KMS-11 (cell line): ENCODE measurements around the gene RPL29.

ENCODE experiments used
- H2AFZ ChIP-seq: fragments of 200-600 bp; sonication (generic); 2 replicates; pipeline ENCODE4 v1.6.1; 2016; ENCODE audit warnings: antibody characterized with exemption, mixed run types, low read depth
- H3K27ac ChIP-seq: fragments of 200-600 bp; sonication (generic); 2 replicates; pipeline ENCODE4 v1.6.1; 2016; ENCODE audit warnings: mild to moderate bottlenecking, mixed run types
- H3K27me3 ChIP-seq: fragments of 200-600 bp; sonication (generic); 2 replicates; pipeline ENCODE4 v1.6.1; 2017; ENCODE audit warnings: mild to moderate bottlenecking, low read depth, mixed run types, moderate library complexity; ENCODE audit not compliant: insufficient read depth
- H3K36me3 ChIP-seq: fragments of 200-600 bp; sonication (generic); 2 replicates; pipeline ENCODE4 v1.6.1; 2017; ENCODE audit warnings: mild to moderate bottlenecking, mixed run types; ENCODE audit not compliant: insufficient read depth
- H3K4me1 ChIP-seq: fragments of 200-600 bp; sonication (generic); 2 replicates; pipeline ENCODE4 v1.6.1; 2016; ENCODE audit warnings: mild to moderate bottlenecking, low read depth, mixed run types; ENCODE audit not compliant: poor library complexity, severe bottlenecking
- H3K4me2 ChIP-seq: fragments of 200-600 bp; sonication (generic); 2 replicates; pipeline ENCODE4 v1.7.0; 2016; ENCODE audit warnings: mild to moderate bottlenecking, mixed run types
- H3K4me3 ChIP-seq: fragments of 200-600 bp; sonication (generic); IDR thresholded peaks from 2 replicates; pipeline ENCODE4 v1.6.1; 2017; ENCODE audit warnings: low read depth, low read length, mixed read lengths; ENCODE audit not compliant: insufficient read depth
- H3K79me2 ChIP-seq: fragments of 200-600 bp; sonication (generic); 2 replicates; pipeline ENCODE4 v1.6.1; 2016; ENCODE audit warnings: low read depth, mixed run types; ENCODE audit not compliant: insufficient read depth
- H3K9ac ChIP-seq: fragments of 200-600 bp; sonication (generic); 2 replicates; pipeline ENCODE4 v1.6.1; 2016; ENCODE audit warnings: mild to moderate bottlenecking, mixed run types
- H4K20me1 ChIP-seq: fragments of 200-600 bp; sonication (generic); 2 replicates; pipeline ENCODE4 v1.6.1; 2016; ENCODE audit warnings: mild to moderate bottlenecking, mixed run types; ENCODE audit not compliant: insufficient read depth
- CTCF ChIP-seq: fragments of 200-600 bp; sonication (generic); conservative IDR thresholded peaks from 2 replicates; pipeline ENCODE4 v1.6.1; 2017; ENCODE audit warnings: low read depth, mild to moderate bottlenecking, antibody characterized with exemption, low read length, moderate library complexity, mixed read lengths

The RPL29 gene

DNA sequence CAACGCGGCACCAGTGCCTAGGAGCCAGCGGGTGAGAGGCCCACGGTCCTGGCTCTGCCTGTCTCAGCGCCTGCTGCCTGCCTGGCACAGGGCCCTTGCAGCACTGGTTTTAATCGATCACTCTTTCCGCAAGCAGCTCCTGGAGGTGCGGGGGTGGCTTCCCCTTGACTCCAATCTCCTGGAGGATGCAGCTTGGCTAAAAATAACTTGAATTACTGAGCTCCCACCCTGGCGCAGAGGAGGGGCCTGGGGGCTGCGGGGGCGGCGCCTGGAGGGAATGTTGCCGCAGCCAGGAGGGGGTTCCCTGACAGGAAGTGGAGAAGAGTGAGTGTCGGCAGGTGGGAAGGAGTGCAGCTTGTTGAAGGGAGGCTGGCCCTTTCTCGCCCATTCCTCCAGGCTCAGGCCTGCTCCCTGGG lies 9.9 kb upstream of the RPL29 start:
- no peak overlapping the region for H3K27ac ChIP-seq

GRCh38 chr3:52004906-52005395 lies 9.3 kb upstream of the RPL29 start:
- Histone ChIP-seq H3K27me3 (no peaks in the 10 kb centered on the region), H3K4me1 (no peaks in the 10 kb centered on the region), H3K4me2 (no peak overlapping the region), H4K20me1 (no peaks in the 10 kb centered on the region), H3K9ac (no peak overlapping the region), H3K27ac (no peak overlapping the region), H3K4me3 (no peak overlapping the region), H3K36me3 (no peaks in the 10 kb centered on the region), H2AFZ (no peak overlapping the region), H3K79me2 (no peaks in the 10 kb centered on the region)
- no peak for TF ChIP-seq CTCF

More for the DNA sequence above, 9.9 kb upstream of the RPL29 start:
- Histone ChIP-seq H3K36me3 (no peaks in the 10 kb centered on the region), H3K4me2 (no peak overlapping the region), H4K20me1 (no peaks in the 10 kb centered on the region), H3K79me2 (no peaks in the 10 kb centered on the region), H2AFZ (no peak overlapping the region), H3K4me1 (no peaks in the 10 kb centered on the region), H3K4me3 (no peak overlapping the region), H3K27me3 (no peaks in the 10 kb centered on the region), H3K9ac (no peak overlapping the region)
- TF ChIP-seq CTCF: no peak

DNA sequence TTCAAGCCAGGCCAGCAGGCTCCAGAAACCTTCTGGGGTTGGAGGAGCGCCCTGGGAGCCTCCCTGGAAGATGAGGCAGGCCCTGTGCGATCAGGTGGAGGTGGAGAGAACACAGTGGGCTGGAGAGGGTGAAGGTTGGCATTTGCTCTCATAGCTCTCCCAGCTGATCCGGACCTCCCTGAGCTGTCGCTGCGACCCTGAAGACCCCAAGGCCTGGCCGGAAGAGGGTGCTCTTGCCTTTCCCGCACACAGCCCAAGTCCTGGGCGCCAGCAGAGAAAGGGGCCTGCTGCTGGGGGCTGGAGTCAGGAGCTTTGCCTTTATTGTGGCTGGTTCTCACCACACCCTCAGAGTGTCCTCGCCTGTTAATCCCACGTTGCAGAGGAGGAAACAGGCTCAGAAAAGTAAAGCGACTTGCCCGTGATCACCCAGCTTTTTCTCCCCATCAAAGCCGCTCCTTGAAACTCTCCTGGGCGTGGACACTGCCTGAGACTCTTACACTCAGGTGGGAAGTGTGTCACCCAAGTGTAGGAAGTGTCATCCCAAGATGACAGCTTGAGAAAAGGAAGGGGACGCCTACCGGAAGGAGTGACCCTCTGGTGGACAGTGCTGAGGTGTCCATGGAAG lies 8.6 kb upstream of the RPL29 start:
- no peaks in the 10 kb centered on the region for H3K36me3 ChIP-seq
- no peak for TF ChIP-seq CTCF
- H3K4me2 ChIP-seq: no peak overlapping the region
- H2AFZ ChIP-seq: no peak overlapping the region
- H3K9ac ChIP-seq: no peak overlapping the region
- H3K4me3 ChIP-seq: no peak overlapping the region
- H3K79me2 ChIP-seq: no peaks in the 10 kb centered on the region
- no peak overlapping the region for H3K27ac ChIP-seq
- H4K20me1 ChIP-seq: no peaks in the 10 kb centered on the region
- no peaks in the 10 kb centered on the region for H3K27me3 ChIP-seq
- H3K4me1 ChIP-seq: no peaks in the 10 kb centered on the region

DNA sequence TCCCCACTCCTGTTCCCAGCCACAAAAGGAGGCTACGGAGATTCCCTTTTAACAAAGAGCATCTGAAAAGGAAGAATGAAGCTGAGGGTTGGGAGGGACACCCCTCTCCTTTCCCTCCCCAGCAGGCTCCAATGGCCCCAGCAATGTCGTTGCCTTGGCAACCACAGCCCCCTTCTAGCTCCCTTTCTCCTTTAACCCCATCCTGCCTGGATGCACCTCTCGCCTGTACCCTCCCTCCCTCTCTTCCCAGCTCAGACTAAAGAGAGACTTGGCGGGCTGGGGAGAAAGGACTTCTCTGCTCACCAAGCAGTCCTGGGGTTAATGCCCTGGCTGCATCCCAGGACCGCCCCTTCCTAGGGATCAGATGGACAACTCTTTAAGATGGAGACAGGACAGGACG lies 7.1 kb upstream of the RPL29 start:
- Histone ChIP-seq H3K4me3 (no peak overlapping the region), H2AFZ (no peak overlapping the region), H3K79me2 (no peaks in the 10 kb centered on the region), H3K27me3 (no peaks in the 10 kb centered on the region), H3K4me1 (no peaks in the 10 kb centered on the region), H3K9ac (no peak overlapping the region), H3K4me2 (no peak overlapping the region), H3K27ac (no peak overlapping the region), H3K36me3 (no peaks in the 10 kb centered on the region), H4K20me1 (no peaks in the 10 kb centered on the region)
- no peak for TF ChIP-seq CTCF
